HG02852 (cell line): ENCODE data around the gene ERV3-1.
"Not testable (repeated sequence)": the region's sequence is repeated elsewhere in the genome, so short reads cannot be mapped to it uniquely, and the experiment has no call there.

Experiments used
- ATAC-seq: cut with Tn5 transposase; IDR thresholded peaks from one replicate; pipeline ENCODE4 v1.9.1; 2021; ENCODE audit warnings: mild to moderate bottlenecking, moderate library complexity; ENCODE audit not compliant: unreplicated experiment

The ERV3-1 gene

GRCh38 chr7:64945503-64946175, 60.8 kb downstream of the ERV3-1 start:
- no peak for ATAC-seq

- not testable (repeated sequence) for ATAC-seq
Measured at GRCh38 chr7:64944667-64945502, 61.6 kb downstream of the ERV3-1 start.
